Measurements from ENCODE around the gene MFNG.

MFNG gene

GRCh38 chr22:37439347-37439746 lies 46.8 kb downstream of the MFNG start:
- H3K27ac Mint-ChIP-seq, result no peak overlapping the region
- no peaks in the 10 kb centered on the region for H3K9me3 Mint-ChIP-seq
- DNase-seq (ENCODE audit: low spot score in 2 of 2), result no peak

GRCh38 chr22:37435970-37436603 lies 50.1 kb downstream of the MFNG start:
- no peak overlapping the region for H3K4me3 Mint-ChIP-seq
- H3K36me3 Mint-ChIP-seq, result peaks cover 10% of the 10 kb centered on the region
- DNase-seq (ENCODE audit: low spot score in 2 of 2), result no peak
- H3K4me1 Mint-ChIP-seq, result peaks cover 21% of the 10 kb centered on the region
- H3K9me3 Mint-ChIP-seq, result peaks cover 4% of the 10 kb centered on the region
- ATAC-seq, result no peak
- no peak overlapping the region for H3K27ac Mint-ChIP-seq

More at GRCh38 chr22:37439347-37439746, 46.8 kb downstream of the MFNG start:
- H3K4me1 Mint-ChIP-seq, result peaks cover 20% of the 10 kb centered on the region
- H3K4me3 Mint-ChIP-seq, result no peak overlapping the region
- no peak for ATAC-seq
- H3K36me3 Mint-ChIP-seq, result no peaks in the 10 kb centered on the region

- Mint-ChIP-seq H3K36me3 (peaks cover 10% of the 10 kb centered on the region), H3K27ac (no peak overlapping the region), H3K4me3 (no peak overlapping the region), H3K4me1 (peaks cover 35% of the 10 kb centered on the region), H3K9me3 (peaks cover 4% of the 10 kb centered on the region)
- ATAC-seq (no peak), DNase-seq (ENCODE audit: low spot score in 2 of 2) (no peak)
These were observed 52.4 kb downstream of the MFNG start for GRCh38 chr22:37433786-37434185.

- Mint-ChIP-seq H3K4me1 (peaks cover 44% of the 10 kb centered on the region), H3K27ac (peak overlapping the region; percentile 9), H3K4me3 (peak overlapping the region; percentile 7), H3K36me3 (peaks cover 10% of the 10 kb centered on the region), H3K9me3 (peaks cover 4% of the 10 kb centered on the region)
- no peak for DNase-seq (ENCODE audit: low spot score in 2 of 2)
- no peak for ATAC-seq
These were observed 53.5 kb downstream of the MFNG start for GRCh38 chr22:37432708-37433054.

- DNase-seq (ENCODE audit: low spot score in 2 of 2) (peak; percentile 20 to 75), ATAC-seq (peak; percentile 92)
- Mint-ChIP-seq H3K27ac (peak overlapping the region; percentile 9), H3K4me3 (peak overlapping the region; percentile 7), H3K36me3 (peaks cover 10% of the 10 kb centered on the region), H3K4me1 (peaks cover 46% of the 10 kb centered on the region), H3K9me3 (peaks cover 4% of the 10 kb centered on the region)
These were observed 54.1 kb downstream of the MFNG start for GRCh38 chr22:37431801-37432707.

- H3K9me3 Mint-ChIP-seq, result peaks cover 4% of the 10 kb centered on the region
- H3K36me3 Mint-ChIP-seq, result peaks cover 10% of the 10 kb centered on the region
- no peak for ATAC-seq
- no peak overlapping the region for H3K4me3 Mint-ChIP-seq
- peak overlapping the region; percentile 9 for H3K27ac Mint-ChIP-seq
- no peak for DNase-seq (ENCODE audit: low spot score in 2 of 2)
- H3K4me1 Mint-ChIP-seq, result peaks cover 53% of the 10 kb centered on the region
These were observed 54.8 kb downstream of the MFNG start for GRCh38 chr22:37431366-37431765.

- Mint-ChIP-seq H3K4me3 (no peak overlapping the region), H3K27ac (peak overlapping the region; percentile 9), H3K9me3 (peaks cover 4% of the 10 kb centered on the region), H3K36me3 (peaks cover 10% of the 10 kb centered on the region), H3K4me1 (peaks cover 57% of the 10 kb centered on the region)
- DNase-seq (ENCODE audit: low spot score in 2 of 2), result no peak
- ATAC-seq, result no peak
These were observed 55.2 kb downstream of the MFNG start for GRCh38 chr22:37430941-37431340.

GRCh38 chr22:37428649-37429586 lies 57.3 kb downstream of the MFNG start:
- no peak for ATAC-seq
- Mint-ChIP-seq H3K4me1 (peaks cover 63% of the 10 kb centered on the region), H3K27ac (no peak overlapping the region), H3K36me3 (peaks cover 10% of the 10 kb centered on the region), H3K4me3 (peak overlapping the region; percentile 46), H3K9me3 (peaks cover 4% of the 10 kb centered on the region)
- peak; percentile 31 to 79 for DNase-seq (ENCODE audit: low spot score in 2 of 2)

- no peak overlapping the region for H3K27ac Mint-ChIP-seq
- peaks cover 4% of the 10 kb centered on the region for H3K9me3 Mint-ChIP-seq
- H3K36me3 Mint-ChIP-seq, result peaks cover 10% of the 10 kb centered on the region
- no peak for DNase-seq (ENCODE audit: low spot score in 2 of 2)
- peak overlapping the region; percentile 46 for H3K4me3 Mint-ChIP-seq
- H3K4me1 Mint-ChIP-seq, result peaks cover 63% of the 10 kb centered on the region
- no peak for ATAC-seq
These were observed 58.2 kb downstream of the MFNG start for GRCh38 chr22:37427711-37428635.

GRCh38 chr22:37427135-37427710 lies 59.0 kb downstream of the MFNG start, which contains the start of gene ELFN2:
Gene ELFN2, minus strand, starts transcription at chr22:37427479. Its CDS starts 51,945 bp downstream, at chr22:37375534.
- peak within 1 kb of the TSS; percentile 46 for H3K4me3 Mint-ChIP-seq
- H3K9me3 Mint-ChIP-seq, result no peaks in the 10 kb centered on the region
- ATAC-seq, result no peak
- H3K36me3 Mint-ChIP-seq, result peaks cover 6% of the 10 kb centered on the region
- no peak within 1 kb of the TSS for H3K27ac Mint-ChIP-seq
- no peak for DNase-seq (ENCODE audit: low spot score in 2 of 2)
- H3K4me1 Mint-ChIP-seq, result peaks cover 55% of the 10 kb centered on the region

- Mint-ChIP-seq H3K9me3 (no peaks in the 10 kb centered on the region), H3K36me3 (peaks cover under 1% of the 10 kb centered on the region)
- no peak for ATAC-seq
These were observed 59.5 kb downstream of the MFNG start for GRCh38 chr22:37426706-37427134.

GRCh38 chr22:37425800-37426705 lies 60.1 kb downstream of the MFNG start:
- ATAC-seq, result peak; percentile 4
- no peak for DNase-seq (ENCODE audit: low spot score in 2 of 2)
- H3K36me3 Mint-ChIP-seq, result no peaks in the 10 kb centered on the region
- H3K4me3 Mint-ChIP-seq, result peak overlapping the region; percentile 46
- no peak overlapping the region for H3K27ac Mint-ChIP-seq
- peaks cover 43% of the 10 kb centered on the region for H3K4me1 Mint-ChIP-seq
- no peaks in the 10 kb centered on the region for H3K9me3 Mint-ChIP-seq

More at GRCh38 chr22:37426706-37427134, 59.5 kb downstream of the MFNG start:
- H3K4me3 Mint-ChIP-seq, result peak overlapping the region; percentile 46
- H3K4me1 Mint-ChIP-seq, result peaks cover 50% of the 10 kb centered on the region
- no peak overlapping the region for H3K27ac Mint-ChIP-seq
- DNase-seq (ENCODE audit: low spot score in 2 of 2), result no peak

- Mint-ChIP-seq H3K4me3 (no peak overlapping the region), H3K27ac (no peak overlapping the region), H3K4me1 (peaks cover 43% of the 10 kb centered on the region)
These were observed 60.8 kb downstream of the MFNG start for GRCh38 chr22:37425369-37425768.

More at GRCh38 chr22:37425369-37425768, 60.8 kb downstream of the MFNG start:
- Mint-ChIP-seq H3K36me3 (no peaks in the 10 kb centered on the region), H3K9me3 (no peaks in the 10 kb centered on the region)
- ATAC-seq (no peak), DNase-seq (ENCODE audit: low spot score in 2 of 2) (no peak)
